G401.6 (cell line): Measurements from ENCODE around the gene NCBP2.

Experiments used
- FAIRE-seq: peaks from 2 replicates; lab custom pipeline; 2012; peaks lifted over from hg19 to GRCh38; lab: Jason Lieb, UNC

Gene NCBP2

GRCh38 chr3:196942226-196942914, at the start of gene NCBP2:
Gene NCBP2 (minus strand): TSS chr3:196942528. CDS start chr3:196942503, 25 bp downstream.
- peak; percentile 85 for FAIRE-seq

- FAIRE-seq = no peak
Measured at GRCh38 chr3:196991581-196992460, 49.5 kb upstream of the NCBP2 start.

GRCh38 chr3:196990601-196991007, 48.3 kb upstream of the NCBP2 start:
- no peak for FAIRE-seq

GRCh38 chr3:196989721-196990262, 47.5 kb upstream of the NCBP2 start:
- FAIRE-seq = no peak

GRCh38 chr3:196988241-196989029, 46.1 kb upstream of the NCBP2 start:
- FAIRE-seq = peak; percentile 45

GRCh38 chr3:196987022-196987421, 44.7 kb upstream of the NCBP2 start:
- no peak for FAIRE-seq

GRCh38 chr3:196985954-196986885, 43.9 kb upstream of the NCBP2 start:
- peak; percentile 95 for FAIRE-seq

GRCh38 chr3:196985298-196985697, 43.0 kb upstream of the NCBP2 start:
- no peak for FAIRE-seq

GRCh38 chr3:196983186-196983585, 40.9 kb upstream of the NCBP2 start:
- no peak for FAIRE-seq

- no peak for FAIRE-seq
Measured at GRCh38 chr3:196981657-196982056, 39.3 kb upstream of the NCBP2 start.

GRCh38 chr3:196979545-196979944, 37.2 kb upstream of the NCBP2 start:
- no peak for FAIRE-seq

- no peak for FAIRE-seq
Measured at GRCh38 chr3:196976941-196977340, 34.6 kb upstream of the NCBP2 start.

GRCh38 chr3:196975349-196975748, 33.0 kb upstream of the NCBP2 start:
- no peak for FAIRE-seq

- FAIRE-seq = no peak
Measured at GRCh38 chr3:196974661-196975060, 32.3 kb upstream of the NCBP2 start.

- FAIRE-seq = no peak
Measured at GRCh38 chr3:196971094-196971698, 28.9 kb upstream of the NCBP2 start.

GRCh38 chr3:196970547-196971093, 28.3 kb upstream of the NCBP2 start:
- FAIRE-seq = no peak

GRCh38 chr3:196969660-196970546, 27.6 kb upstream of the NCBP2 start:
- FAIRE-seq = no peak

- FAIRE-seq = no peak
Measured at GRCh38 chr3:196969134-196969659, 26.9 kb upstream of the NCBP2 start.
